GM18502 (cell line): ENCODE results near the gene RBM19.

Experiments
- ATAC-seq: cut with Tn5 transposase; IDR thresholded peaks from one replicate; pipeline ENCODE4 v1.9.1; 2021; ENCODE audit warnings: mild to moderate bottlenecking; ENCODE audit not compliant: unreplicated experiment, poor library complexity

The RBM19 gene

DNA sequence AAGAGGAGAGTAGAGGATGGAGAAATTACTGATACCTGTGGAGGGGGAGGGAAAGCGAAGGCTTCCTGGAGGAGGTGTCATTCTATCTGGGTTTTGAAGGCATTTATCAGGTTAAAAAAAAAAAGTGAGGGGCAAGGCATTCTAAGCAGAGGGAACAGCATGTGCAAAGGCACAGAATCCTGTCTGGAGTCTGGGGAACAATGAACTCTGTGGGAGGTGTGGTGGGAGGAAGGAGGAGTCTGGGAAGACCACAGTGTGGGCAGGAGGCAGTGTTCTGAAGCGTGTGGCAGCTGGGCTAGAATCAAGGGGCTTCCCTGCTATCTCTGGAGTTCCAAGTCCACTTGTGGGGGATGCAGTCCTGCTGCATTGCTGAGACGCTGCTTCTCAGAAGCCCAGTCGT lies 123.4 kb downstream of the RBM19 start:
- ATAC-seq = no peak

DNA sequence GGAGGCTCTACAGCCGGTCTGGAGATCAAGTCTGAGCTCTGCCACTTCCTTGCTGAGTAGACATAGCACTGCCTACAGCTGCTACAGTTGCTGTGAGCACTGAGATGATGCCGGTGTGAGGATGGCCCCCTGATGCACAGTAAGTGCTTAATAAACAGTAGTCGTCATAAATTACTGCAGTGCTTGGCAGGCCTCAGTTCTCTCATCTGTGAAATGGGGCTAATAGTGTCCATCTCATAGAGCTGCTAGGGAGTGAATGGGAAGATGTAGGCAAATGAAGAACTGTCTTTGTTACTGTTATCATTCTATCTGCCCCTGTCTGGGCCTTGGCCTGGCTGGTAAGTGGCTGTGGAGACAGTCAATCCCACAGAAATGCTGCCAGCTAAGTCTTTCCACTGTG lies 124.3 kb downstream of the RBM19 start:
- no peak for ATAC-seq

DNA sequence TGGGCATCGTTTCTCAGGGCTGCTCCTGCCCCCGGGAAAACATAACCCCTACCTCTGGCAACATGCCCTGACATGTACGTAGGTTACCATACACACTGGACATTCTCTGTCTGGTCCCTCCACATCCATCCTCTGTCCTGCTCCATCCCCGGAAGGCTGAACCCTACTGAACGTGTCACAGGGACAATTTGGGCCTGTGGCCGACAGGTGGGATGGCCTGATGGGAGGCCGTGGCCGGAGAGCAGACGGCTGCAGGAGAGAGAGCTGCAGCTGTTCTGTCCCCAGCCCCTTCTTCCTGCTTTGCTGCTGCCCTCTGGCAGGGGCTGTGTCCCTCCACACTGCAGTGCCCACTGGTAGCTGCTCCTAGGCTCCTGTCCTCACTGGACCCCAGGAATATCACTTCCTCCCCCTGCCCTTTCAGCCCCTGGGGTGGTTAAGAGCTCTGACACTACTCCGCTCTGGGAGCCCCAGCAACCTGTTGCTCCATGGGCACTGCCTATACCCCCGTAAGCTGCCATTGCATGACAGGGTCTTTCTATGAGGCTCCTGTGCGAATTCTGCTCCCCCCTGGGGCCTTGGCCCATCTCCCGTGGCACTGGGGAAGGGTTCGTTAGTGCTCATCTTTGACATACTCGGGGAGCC lies 125.6 kb downstream of the RBM19 start:
- no peak for ATAC-seq

DNA sequence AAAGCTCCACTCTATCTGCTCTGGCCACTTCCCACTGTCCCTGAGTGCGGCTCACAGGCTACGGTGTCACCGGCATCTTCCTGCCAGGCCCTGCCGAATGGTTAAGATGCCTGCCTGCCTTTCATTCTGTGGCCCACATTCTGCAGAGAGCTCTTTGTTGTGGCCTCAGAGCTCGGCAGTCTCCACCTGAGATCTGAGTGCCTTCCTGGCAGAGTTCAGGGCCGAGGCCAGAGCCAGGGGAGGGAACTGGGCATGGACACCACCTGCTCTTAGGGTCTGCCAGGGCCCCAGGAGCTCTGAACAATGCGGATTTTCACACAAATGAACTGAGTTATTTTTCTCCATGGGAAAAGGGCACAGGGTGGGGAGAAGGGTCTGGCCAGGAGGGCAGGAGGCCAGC lies 127.2 kb downstream of the RBM19 start:
- ATAC-seq = no peak

DNA sequence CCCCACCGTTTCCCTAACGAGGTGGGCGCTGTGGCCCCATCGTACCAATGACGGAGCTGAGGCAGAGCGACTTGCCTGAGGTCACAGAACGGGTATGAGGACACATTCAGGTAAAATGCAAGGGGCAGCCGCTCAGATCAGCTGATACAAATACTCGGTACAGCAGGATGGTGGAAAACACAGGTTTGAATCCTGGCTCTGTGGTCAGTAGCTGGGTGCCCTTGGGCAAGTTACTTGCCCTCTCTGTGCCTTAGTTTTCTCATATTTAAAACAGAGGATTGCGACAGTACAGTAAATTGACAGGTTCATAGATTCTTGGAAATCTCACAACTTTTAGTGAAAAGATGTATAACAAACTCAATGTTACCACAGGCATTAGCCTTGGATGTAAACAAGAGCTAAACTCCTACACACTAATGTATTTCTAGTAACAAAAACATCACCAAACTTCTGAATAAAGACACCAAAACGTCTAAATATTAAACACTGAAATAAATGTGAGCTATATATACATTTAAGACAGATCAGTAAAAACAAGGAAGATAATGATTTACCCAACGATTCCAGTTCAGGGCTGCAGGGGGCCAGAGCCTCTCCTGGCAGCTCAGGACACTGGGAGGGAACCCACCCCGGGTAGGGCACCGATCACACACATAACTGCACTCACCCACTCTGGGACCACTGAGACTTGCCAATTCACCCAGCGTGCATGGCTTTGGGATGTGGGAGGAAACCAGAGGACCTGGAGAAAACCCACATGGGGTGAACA lies 128.4 kb downstream of the RBM19 start:
- no peak for ATAC-seq

DNA sequence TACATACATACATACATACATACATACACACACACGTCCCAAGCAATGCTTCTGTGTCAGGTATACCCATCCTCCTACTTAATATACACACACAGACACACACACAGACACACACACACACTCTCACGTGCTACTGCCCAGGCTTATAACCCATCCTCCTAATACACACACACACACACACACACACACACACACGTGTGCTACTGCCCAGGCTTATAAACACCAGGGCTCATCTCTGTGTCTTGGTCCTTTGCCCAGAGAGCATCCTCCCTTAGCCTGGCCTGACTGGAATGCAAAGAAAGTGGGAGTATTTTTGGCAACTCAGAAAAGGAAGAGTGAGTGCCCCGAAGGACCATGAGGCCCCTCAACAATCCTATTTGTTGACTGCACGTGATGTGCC lies 129.0 kb downstream of the RBM19 start:
- no peak for ATAC-seq

DNA sequence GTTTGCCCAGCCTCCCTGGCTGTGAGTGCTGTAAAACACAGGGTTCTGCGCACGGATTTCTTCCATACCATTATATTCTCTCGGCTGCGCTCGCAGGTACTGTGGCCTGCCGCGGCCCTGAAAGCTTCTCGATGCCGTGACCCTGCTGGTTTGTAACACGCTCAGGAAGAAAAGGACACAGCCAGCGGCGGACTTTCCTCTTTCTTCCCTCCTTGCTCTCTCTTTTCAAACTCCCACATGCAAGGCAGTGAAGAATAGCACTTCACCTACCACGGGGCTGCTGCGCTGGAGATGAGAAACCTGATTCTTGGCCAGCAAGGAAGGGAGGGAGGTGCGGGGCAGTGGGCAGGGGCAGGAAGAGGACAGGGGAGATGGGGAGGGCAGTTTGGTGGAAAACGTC lies 130.2 kb downstream of the RBM19 start:
- ATAC-seq = no peak

DNA sequence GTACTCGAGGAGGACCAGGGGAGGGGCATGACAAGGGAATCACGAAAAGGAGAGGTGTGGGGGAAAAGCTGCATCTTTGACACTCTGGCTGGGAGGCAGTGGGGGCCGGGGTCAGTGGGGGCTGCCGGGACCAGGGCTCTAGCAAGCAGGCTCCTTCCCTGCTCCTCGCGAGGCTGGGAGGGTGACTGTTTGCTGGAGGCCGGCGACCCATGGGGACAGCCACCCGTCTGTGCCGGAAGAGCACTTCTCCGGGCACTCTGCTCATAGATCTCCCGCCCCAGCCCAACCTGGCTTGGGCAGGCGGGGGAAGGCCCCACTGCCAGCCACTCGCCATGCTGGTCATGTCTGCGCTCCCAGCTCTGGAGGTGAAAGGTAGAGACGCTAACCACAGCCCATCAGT lies 130.7 kb downstream of the RBM19 start:
- no peak for ATAC-seq

DNA sequence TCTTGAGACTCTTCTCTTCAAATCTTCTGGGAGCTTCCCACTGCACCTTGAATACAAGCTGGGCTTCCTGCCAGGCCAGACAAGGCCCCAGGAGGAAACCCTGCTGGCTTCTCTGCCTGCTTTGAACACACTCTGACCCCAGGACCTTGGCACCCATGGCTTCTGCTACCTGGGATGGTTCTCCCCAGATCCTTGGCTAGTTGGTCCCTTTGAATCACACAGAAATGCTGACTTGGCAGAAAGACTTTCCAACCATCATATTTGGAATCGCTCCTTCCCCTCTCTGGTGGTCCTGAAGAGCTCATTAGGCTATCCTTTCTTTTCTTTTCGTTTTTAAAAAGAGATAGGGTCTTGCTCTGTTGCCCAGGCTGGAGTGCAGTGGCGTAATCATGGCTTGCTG lies 132.7 kb downstream of the RBM19 start:
- no peak for ATAC-seq

DNA sequence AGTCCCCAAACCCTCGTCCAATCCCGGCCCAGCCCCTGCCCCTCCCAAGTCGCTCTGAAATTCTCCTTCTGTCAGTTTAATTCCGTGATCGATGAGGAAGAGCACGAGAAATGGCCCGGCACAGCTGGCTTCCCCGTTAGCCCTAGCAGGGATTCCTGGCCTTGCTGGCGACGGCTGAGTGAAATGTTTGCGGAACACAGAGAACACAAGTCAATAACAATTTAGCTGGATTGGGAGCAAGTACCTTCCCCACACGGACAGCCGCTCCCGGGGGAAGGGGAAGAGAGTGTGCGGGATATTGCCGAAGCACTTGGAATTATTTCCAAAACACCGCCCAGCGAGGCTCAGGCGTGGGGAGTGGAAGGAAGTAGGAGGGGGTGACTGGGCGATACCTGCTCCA lies 134.6 kb downstream of the RBM19 start:
- ATAC-seq = no peak

DNA sequence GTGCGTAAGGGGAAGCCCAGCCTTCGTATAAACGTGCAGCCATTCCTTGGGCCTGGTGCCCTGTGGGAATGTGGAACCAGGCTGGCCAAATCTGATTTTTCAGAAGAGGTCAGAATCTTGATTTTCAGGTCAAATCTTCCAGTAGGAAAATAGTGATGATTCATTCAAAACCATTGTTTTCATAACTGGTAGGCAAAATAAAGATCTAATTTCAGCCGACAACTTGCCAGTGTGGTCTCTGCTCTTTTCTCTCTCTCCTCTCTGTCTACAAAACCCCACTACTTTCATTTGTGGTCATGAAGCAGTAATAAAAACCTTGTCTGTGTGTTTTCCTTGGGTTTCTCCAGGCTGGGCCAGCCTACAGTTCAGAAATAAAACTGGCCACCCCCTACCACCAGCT lies 135.1 kb downstream of the RBM19 start:
- ATAC-seq = no peak

DNA sequence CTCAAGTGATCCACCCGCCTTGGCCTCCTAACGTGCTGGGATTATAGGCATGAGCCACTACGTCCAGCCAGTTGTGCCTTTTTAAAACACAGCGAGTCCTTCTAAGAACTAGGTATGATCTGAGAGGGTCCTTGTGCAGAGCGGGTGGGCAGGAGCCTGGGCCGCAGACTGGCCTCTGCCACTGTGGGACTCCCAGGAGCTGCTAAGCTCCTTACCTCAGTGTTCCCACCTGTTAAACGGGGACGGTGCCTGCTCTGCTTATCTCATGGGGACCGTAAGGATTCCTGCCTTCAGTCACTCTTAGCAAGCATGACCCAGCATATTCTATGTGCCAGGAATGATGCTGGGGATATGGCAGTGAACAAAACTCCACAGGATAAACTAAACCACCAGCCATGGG lies 136.9 kb downstream of the RBM19 start:
- ATAC-seq = no peak

DNA sequence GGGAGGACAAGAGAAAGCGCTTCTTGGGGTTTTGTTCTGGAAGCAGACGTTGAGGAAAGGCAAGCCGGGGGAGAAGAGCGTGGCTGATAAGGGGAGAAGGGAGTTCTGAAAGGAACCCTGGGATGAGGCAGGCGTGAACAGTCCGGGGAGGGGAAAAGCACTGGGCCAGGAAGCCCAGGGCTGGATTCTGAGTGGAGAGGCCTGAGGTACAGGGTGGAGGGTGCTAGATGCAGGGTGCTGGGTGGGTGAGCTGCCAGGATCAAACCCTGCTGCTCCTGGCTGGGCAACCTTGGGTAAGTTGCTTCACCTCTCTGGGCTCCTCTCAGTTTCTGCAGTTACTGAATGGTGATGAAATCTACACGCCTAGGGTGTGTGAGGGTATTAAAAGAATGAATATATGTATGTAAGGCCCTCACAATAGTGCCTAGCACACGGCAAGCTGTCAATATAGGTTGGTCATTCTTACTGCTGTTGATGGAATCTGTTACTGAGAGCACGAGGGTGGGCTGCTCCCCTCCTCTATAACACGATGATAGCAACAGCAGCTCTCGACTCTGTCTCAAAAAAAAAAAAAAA lies 138.5 kb downstream of the RBM19 start:
- no peak for ATAC-seq

DNA sequence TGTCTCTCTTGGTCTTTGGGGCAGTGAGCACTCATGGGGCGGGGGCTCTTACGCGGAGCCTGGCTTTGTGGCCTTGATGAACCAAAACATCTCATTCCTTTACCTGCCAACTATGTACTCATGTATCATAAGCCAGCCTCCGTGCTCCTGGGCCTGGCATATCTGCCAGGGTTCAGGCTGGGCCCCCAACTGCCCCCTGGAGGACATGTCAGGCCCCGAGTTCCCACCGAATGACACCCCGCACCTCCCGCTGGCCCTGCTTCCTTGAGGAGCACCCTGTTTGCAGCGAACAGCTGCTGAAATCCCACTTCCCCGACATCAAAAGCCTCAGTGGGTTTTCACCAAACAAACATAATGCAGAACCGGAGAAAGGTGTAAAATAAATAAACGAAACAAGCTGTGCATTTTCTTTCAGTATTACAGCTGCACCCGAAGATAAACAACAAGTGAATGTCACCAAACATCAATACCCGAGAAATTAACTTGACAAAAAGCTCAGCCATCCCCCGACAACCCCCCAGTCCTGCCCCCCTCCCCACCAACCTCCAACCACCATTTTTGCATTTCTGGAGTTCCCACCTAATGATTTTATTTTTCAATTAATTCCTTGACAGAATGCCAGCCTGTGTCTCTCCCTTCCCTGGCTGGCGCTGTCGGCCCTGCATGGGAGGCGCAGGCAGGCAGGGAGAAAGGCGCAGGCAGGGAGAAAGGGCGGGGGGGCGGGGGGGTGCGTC lies 139.2 kb downstream of the RBM19 start:
- no peak for ATAC-seq

DNA sequence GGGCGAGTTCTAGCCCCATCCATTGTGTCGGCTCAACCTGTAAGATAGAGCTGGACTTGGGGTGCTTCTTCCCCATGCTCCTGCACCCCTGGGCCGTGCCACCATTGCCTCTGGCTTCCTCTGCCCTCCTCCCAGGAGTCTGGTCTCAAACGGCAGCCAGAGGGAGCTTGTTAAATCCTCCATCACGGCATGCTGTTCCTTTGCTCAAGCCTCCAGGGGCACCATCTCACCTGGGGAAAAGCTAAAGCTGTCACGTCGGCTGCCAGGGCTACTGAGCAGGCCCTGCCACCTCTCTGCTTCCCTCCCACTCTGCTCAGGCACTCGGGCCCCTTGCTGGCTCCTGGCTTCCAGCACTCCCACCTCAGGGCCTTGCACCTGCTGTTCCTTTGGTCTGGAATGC lies 140.4 kb downstream of the RBM19 start:
- ATAC-seq = no peak

DNA sequence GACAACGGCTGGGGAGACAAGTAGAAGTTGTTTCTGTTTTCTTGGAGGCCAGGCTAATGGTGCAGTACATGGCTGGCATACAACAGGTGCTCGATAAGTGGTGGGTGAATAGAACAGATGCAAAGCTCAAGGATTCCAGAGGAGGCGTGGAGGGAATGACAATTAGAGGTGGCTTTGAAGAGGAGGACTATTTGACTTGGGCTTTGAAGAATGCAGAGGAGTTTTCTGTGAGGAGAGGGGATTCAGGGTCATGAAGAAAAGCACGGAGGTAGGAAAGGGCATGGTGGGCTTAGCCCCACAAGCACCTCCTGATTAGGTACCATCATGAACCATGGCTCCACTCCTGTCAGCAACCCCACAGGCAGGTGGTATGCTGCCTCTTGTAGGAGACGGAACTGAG lies 142.3 kb downstream of the RBM19 start:
- no peak for ATAC-seq

DNA sequence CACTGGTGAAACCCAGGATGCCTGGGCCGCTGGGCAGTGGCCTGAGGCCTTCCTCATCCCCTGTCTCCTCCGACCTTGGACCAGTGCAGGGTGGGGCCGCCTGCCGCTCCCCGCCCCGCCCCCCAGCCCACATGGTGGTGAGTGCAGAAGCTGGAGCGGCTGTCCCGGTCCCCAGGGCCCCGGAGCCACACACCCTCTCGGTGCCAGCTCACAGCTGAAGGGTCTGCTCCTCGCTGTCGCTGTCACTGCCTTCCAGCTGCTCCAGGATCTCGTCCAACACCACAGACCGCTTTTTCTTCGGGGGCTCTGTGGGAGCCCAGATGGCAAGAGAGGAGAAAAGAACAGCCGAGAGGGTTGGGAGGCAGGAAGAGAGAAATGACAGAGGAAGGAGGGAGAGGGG lies 143.1 kb downstream of the RBM19 start:
- ATAC-seq = no peak

DNA sequence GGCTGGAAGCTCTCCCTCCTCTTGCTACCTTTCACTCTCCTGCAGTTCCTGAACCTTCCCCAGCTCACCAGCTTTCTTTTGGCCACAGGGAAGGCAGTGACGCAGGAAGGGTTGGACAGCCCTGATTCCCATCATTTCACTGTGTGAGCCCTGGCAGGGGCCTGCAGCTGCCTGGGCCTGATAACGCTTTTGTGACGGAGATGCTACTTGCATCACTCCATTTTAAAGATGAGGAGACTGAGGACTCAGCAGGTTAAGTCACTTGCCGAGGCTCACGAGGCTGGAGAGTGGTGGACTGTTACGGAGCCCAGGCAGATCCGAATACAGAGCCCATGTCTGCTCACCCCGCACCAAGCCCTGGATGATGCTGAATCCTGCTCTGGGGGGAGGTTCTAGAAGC lies 145.3 kb downstream of the RBM19 start:
- ATAC-seq = no peak

DNA sequence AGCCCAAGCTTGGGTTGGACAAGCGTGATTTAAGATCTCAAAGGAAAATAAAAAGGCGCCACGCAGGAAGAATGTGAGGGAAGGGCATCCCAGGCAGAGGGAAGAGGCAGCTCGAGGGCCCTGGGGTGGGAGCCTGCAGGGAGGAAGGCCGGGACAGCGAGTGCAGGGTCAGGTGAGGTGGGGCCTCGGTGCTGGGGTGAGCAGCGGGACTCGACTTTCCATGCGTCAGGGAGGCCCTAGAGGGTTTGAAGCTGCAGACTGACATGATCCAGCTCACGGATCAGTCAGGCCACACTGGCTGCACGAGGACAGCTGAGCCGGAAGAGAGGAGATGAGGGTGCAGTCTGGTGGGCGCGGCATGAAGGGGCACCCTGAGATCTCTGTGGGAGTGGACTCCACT lies 145.8 kb downstream of the RBM19 start:
- ATAC-seq = no peak

DNA sequence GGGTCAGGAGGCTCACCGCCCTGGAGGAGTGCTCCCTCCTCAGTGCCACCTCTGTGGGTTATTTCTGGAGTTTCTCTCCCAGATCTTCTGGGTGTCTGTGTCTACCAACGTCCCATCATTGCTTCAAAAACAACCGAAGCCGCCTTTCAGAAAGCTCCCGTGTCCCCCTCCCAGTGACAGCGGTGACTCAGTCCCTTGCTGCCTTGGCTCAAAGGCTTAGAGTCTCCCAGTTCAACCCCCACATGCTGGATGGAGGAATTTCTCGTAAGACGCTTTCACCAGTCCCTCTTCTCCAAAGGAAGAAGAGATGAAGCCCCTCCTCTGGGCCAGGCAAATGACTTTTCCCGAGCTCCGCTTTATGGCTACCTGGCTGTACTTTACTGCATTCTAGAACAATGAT lies 146.6 kb downstream of the RBM19 start:
- no peak for ATAC-seq

DNA sequence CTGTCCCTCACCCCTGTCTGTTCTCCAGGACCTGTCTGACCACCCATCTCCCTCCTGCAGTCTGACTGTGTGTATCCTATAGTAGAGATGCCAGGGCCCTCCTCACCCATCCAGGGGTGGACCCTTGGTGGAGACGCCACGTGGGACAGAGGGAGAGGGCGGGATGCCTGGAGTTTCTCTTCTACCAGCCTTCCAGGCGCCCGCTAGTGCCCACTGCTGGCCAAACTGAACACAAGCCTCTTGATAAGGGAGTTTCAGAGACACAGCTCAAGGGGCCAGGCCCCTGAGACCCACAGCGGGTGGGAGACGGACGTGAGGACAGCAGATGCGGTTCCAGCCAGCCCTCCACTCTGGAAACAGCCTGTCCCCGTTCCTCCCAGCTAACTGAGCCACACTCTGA lies 147.3 kb downstream of the RBM19 start:
- ATAC-seq = no peak
